Activated T-cell treated with anti-CD3 and anti-CD28 coated beads, Interleukin-2, amount 50 U/mL, for 4 hours (primary cell): Measurements from ENCODE around the gene PLEKHG2. TPM values are rescaled to one million over a fixed set of nuclear protein-coding genes. Genes with fewer than 3 reads are reported as not detected.
"Not testable (repeated sequence)": the region's sequence is repeated elsewhere in the genome, so short reads cannot be mapped to it uniquely, and the experiment has no call there.

ENCODE experiments used
- ATAC-seq, 2 donors: fragments of 200-7000 bp; cut with Tn5 transposase; one replicate each; pipeline ENCODE4 v1.10.0; 2021
- DNase-seq: peaks from one replicate; pipeline ENCODE4 v3.0.0-alpha.2; 2020
- H3K27me3 Mint-ChIP-seq: one replicate; pipeline ENCODE4 v1.8.0; 2021; ENCODE audit warnings: low read depth, mixed read lengths
- H3K36me3 Mint-ChIP-seq: one replicate; pipeline ENCODE4 v1.8.0; 2022; ENCODE audit warnings: mixed read lengths; ENCODE audit not compliant: insufficient read depth
- H3K4me1 Mint-ChIP-seq: one replicate; pipeline ENCODE4 v1.8.0; 2021; ENCODE audit warnings: low read depth, mixed read lengths
- H3K4me3 Mint-ChIP-seq: one replicate; pipeline ENCODE4 v1.8.0; 2021; ENCODE audit warnings: mild to moderate bottlenecking, moderate library complexity, mixed read lengths
- H3K9me3 Mint-ChIP-seq: one replicate; pipeline ENCODE4 v1.8.0; 2021; ENCODE audit warnings: mixed read lengths
- total RNA-seq, 3 donors: library from RNA; stranded (reverse); gene quantifications; one replicate each; pipeline ENCODE4 v1.2.1, GENCODE V29; 2021

Gene PLEKHG2
- total RNA-seq, 3 donors from 2014 or later, result 22.0 to 23.7 (median 22.0) TPM

- ATAC-seq (no peak), DNase-seq (no peak)
- Mint-ChIP-seq H3K9me3 (no peaks in the 10 kb centered on the region), H3K27me3 (no peaks in the 10 kb centered on the region), H3K4me1 (peaks cover 46% of the 10 kb centered on the region), H3K36me3 (peaks cover 30% of the 10 kb centered on the region), H3K4me3 (peak overlapping the region; percentile 100)
Measured at GRCh38 chr19:39433480-39434079, 21.1 kb downstream of the PLEKHG2 start.

- Mint-ChIP-seq H3K9me3 (no peaks in the 10 kb centered on the region), H3K27me3 (no peaks in the 10 kb centered on the region), H3K4me1 (peaks cover 46% of the 10 kb centered on the region), H3K36me3 (peaks cover 30% of the 10 kb centered on the region), H3K4me3 (peak overlapping the region; percentile 100)
- DNase-seq, result no peak
- no peak for ATAC-seq
Measured at GRCh38 chr19:39434123-39435076, 21.9 kb downstream of the PLEKHG2 start.

GRCh38 chr19:39435499-39436349 lies 23.3 kb downstream of the PLEKHG2 start, which contains the start of gene RPS16:
TSS of gene RPS16 (minus strand) at chr19:39435949. CDS start at chr19:39435895, 54 bp downstream.
- no peaks in the 10 kb centered on the region for H3K9me3 Mint-ChIP-seq
- H3K36me3 Mint-ChIP-seq, result peaks cover 30% of the 10 kb centered on the region
- H3K4me3 Mint-ChIP-seq, result peak within 1 kb of the TSS; percentile 100
- H3K4me1 Mint-ChIP-seq, result peaks cover 41% of the 10 kb centered on the region
- H3K27me3 Mint-ChIP-seq, result no peaks in the 10 kb centered on the region
- ATAC-seq (peak; percentile 91 to 94), DNase-seq (peak; percentile 99)

GRCh38 chr19:39436350-39436716 lies 23.9 kb downstream of the PLEKHG2 start:
- H3K9me3 Mint-ChIP-seq, result no peaks in the 10 kb centered on the region
- H3K36me3 Mint-ChIP-seq, result peaks cover 28% of the 10 kb centered on the region
- H3K4me3 Mint-ChIP-seq, result peak overlapping the region; percentile 100
- DNase-seq (no peak), ATAC-seq (no peak)
- no peaks in the 10 kb centered on the region for H3K27me3 Mint-ChIP-seq
- H3K4me1 Mint-ChIP-seq, result peaks cover 35% of the 10 kb centered on the region

- peaks cover 21% of the 10 kb centered on the region for H3K36me3 Mint-ChIP-seq
- no peaks in the 10 kb centered on the region for H3K9me3 Mint-ChIP-seq
- no peak for ATAC-seq
- no peak overlapping the region for H3K4me3 Mint-ChIP-seq
- peaks cover 23% of the 10 kb centered on the region for H3K4me1 Mint-ChIP-seq
- H3K27me3 Mint-ChIP-seq, result no peaks in the 10 kb centered on the region
- DNase-seq, result no peak
Measured at GRCh38 chr19:39438270-39438934, 25.9 kb downstream of the PLEKHG2 start.

GRCh38 chr19:39444598-39445195 lies 32.2 kb downstream of the PLEKHG2 start:
- Mint-ChIP-seq H3K9me3 (no peaks in the 10 kb centered on the region), H3K36me3 (peaks cover 22% of the 10 kb centered on the region), H3K4me1 (peaks cover 43% of the 10 kb centered on the region), H3K4me3 (peak overlapping the region; percentile 98), H3K27me3 (no peaks in the 10 kb centered on the region)
- DNase-seq, result no peak
- no peak for ATAC-seq

GRCh38 chr19:39445196-39446111 lies 33.0 kb downstream of the PLEKHG2 start, which contains the start of gene SUPT5H:
TSS of gene SUPT5H (plus strand) at chr19:39445582. CDS start at chr19:39445891, 309 bp downstream.
- Mint-ChIP-seq H3K36me3 (peaks cover 23% of the 10 kb centered on the region), H3K27me3 (no peaks in the 10 kb centered on the region), H3K9me3 (no peaks in the 10 kb centered on the region), H3K4me3 (peak within 1 kb of the TSS; percentile 98), H3K4me1 (peaks cover 51% of the 10 kb centered on the region)
- peak; percentile 94 to 95 for ATAC-seq
- DNase-seq, result peak; percentile 97

GRCh38 chr19:39446365-39447084 lies 34.1 kb downstream of the PLEKHG2 start:
- H3K4me1 Mint-ChIP-seq, result peaks cover 56% of the 10 kb centered on the region
- no peaks in the 10 kb centered on the region for H3K9me3 Mint-ChIP-seq
- DNase-seq (no peak), ATAC-seq (no peak)
- no peaks in the 10 kb centered on the region for H3K27me3 Mint-ChIP-seq
- peak overlapping the region; percentile 98 for H3K4me3 Mint-ChIP-seq
- H3K36me3 Mint-ChIP-seq, result peaks cover 26% of the 10 kb centered on the region

- Mint-ChIP-seq H3K4me1 (peaks cover 71% of the 10 kb centered on the region), H3K4me3 (peak overlapping the region; percentile 98), H3K9me3 (no peaks in the 10 kb centered on the region), H3K36me3 (peaks cover 40% of the 10 kb centered on the region), H3K27me3 (no peaks in the 10 kb centered on the region)
- DNase-seq, result no peak
- ATAC-seq, result no peak
Measured at GRCh38 chr19:39448271-39448670, 35.8 kb downstream of the PLEKHG2 start.

- Mint-ChIP-seq H3K36me3 (peaks cover 41% of the 10 kb centered on the region), H3K27me3 (no peaks in the 10 kb centered on the region), H3K9me3 (no peaks in the 10 kb centered on the region), H3K4me1 (peaks cover 69% of the 10 kb centered on the region), H3K4me3 (peak overlapping the region; percentile 98)
- no peak for DNase-seq
- no peak for ATAC-seq
Measured at GRCh38 chr19:39449116-39449797, 36.8 kb downstream of the PLEKHG2 start.

- not testable (repeated sequence) for DNase-seq, ATAC-seq, H3K4me3 Mint-ChIP-seq, H3K9me3 Mint-ChIP-seq, H3K27me3 Mint-ChIP-seq
- peaks cover 64% of the 10 kb centered on the region for H3K4me1 Mint-ChIP-seq
- peaks cover 42% of the 10 kb centered on the region for H3K36me3 Mint-ChIP-seq
Measured at GRCh38 chr19:39451257-39451656, 38.8 kb downstream of the PLEKHG2 start.

GRCh38 chr19:39463403-39463802 lies 50.9 kb downstream of the PLEKHG2 start:
- no peak for DNase-seq
- no peak for ATAC-seq
- peaks cover 45% of the 10 kb centered on the region for H3K36me3 Mint-ChIP-seq
- H3K4me1 Mint-ChIP-seq, result no peaks in the 10 kb centered on the region
- H3K27me3 Mint-ChIP-seq, result no peaks in the 10 kb centered on the region
- no peak overlapping the region for H3K4me3 Mint-ChIP-seq
- no peaks in the 10 kb centered on the region for H3K9me3 Mint-ChIP-seq
